ENCODE results near the gene HIRIP3. TPM values are rescaled to one million over a fixed set of nuclear protein-coding genes. Genes with fewer than 3 reads are reported as not detected.

Gene HIRIP3
- total and polyA plus RNA-seq, 2 of the 4 experiments (the other 2 are of a cell fraction), result 5.0 to 10.5 TPM

- Histone ChIP-seq H2BK5ac (ENCODE audit: low read depth, low read length, poor library complexity, severe bottlenecking) (no peak overlapping the region), H3K9me3 (ENCODE audit: control insufficient read depth, insufficient read depth, low read length) (no peaks in the 10 kb centered on the region), H2AK5ac (ENCODE audit: low read depth, low read length) (no peak overlapping the region), H4K8ac (ENCODE audit: low read depth in 2 of 2, low read length in 2 of 2) (no peak overlapping the region), H2BK15ac (ENCODE audit: low read depth, low read length) (no peak overlapping the region), H3K4ac (ENCODE audit: low read depth, low read length) (no peak overlapping the region), H3K27me3 (ENCODE audit: control insufficient read depth, insufficient read depth, low read length) (no peaks in the 10 kb centered on the region), H4K5ac (ENCODE audit: low read depth, low read length) (no peak overlapping the region), H3K14ac (replicated peaks; ENCODE audit: low read depth, low read length) (no peak overlapping the region), H3K4me1 (ENCODE audit: control insufficient read depth, insufficient read depth, low read length) (no peaks in the 10 kb centered on the region), H4K91ac (ENCODE audit: insufficient read depth, low read depth, low read length) (no peak overlapping the region), H3K9ac (ENCODE audit: low read depth, low read length) (no peak overlapping the region), H2BK120ac (ENCODE audit: low read depth, low read length) (no peak overlapping the region), H3K79me1 (ENCODE audit: low read depth in 1 of 2, low read length in 2 of 2) (peaks cover 0 to 12% of the 10 kb centered on the region in 2 experiments; a peak in 1 of 4 replicates), H3K9me1 (ENCODE audit: insufficient read depth, low read length) (no peaks in the 10 kb centered on the region), H3K23ac (ENCODE audit: low read depth, low read length) (no peak overlapping the region), H3K4me3 (ENCODE audit: insufficient read depth, low read depth, low read length) (no peak overlapping the region), H3K18ac (ENCODE audit: low read depth, low read length) (no peak overlapping the region), H4K20me1 (ENCODE audit: insufficient read depth, low read length) (no peaks in the 10 kb centered on the region; the same call in 1 of the 2 replicates), H3K4me2 (ENCODE audit: low read depth, low read length) (no peak overlapping the region), H3K56ac (ENCODE audit: extremely low read depth, insufficient read depth, low read length) (no peak overlapping the region), H2AK9ac (replicated peaks; ENCODE audit: low read depth, low read length, poor library complexity) (no peak overlapping the region), H2AFZ (replicated peaks; ENCODE audit: low read length, poor library complexity) (no peak overlapping the region), H3K27ac (ENCODE audit: insufficient read depth, low read length) (no peak overlapping the region), H3K36me3 (ENCODE audit: control insufficient read depth, insufficient read depth, low read length) (peaks cover 75% of the 10 kb centered on the region), H2BK20ac (ENCODE audit: low read depth, low read length) (no peak overlapping the region)
- ChIA-PET CTCF (no interaction called here), POLR2A (ENCODE audit: unreplicated experiment) (no interaction called here)
- BruUV-seq (replicated peaks), result no TSS peak
- 95% methylated on average over 4 of the region's 17 CpGs; no CpG with 5 or more reads in 1 of the 2 experiments for WGBS, 2 experiments (ENCODE audit: extremely low coverage in 2 of 2, insufficient read length in 1 of 2)
- TF ChIP-seq CTCF (conservative IDR thresholded peaks at IDR 0.05; ENCODE audit: low read depth, low read length) (no peak), RAD21 (IDR thresholded peaks at IDR 0.05; ENCODE audit: low read length) (no peak), POLR2A (IDR thresholded peaks at IDR 0.05; ENCODE audit: low read depth, low read length) (no peak)
- in situ Hi-C loops (cut with MboI; ENCODE audit: low sequenced_read_pairs), result no loop called here
- dilution Hi-C loops (cut with HindIII; ENCODE audit: low sequenced_read_pairs, unreplicated experiment), result no loop called here
- no peak for DNase-seq
- intact Hi-C loops (cut with micrococcal nuclease), result no loop called here
- ATAC-seq (ENCODE audit: low read depth), result no peak
Observed at GRCh38 chr16:29988346-29989075, 6.9 kb downstream of the HIRIP3 start.
